Activated CD4-positive, alpha-beta T cell treated with anti-CD3 and anti-CD28 coated beads, Interleukin-10, Interleukin-2, amounts not matched to agents 100 ng/mL and 50 ng/mL, durations not matched to agents 16 hours and 8 hours (primary cell): ENCODE data around the gene ARHGAP42.

Source experiments
- DNase-seq: peaks from one replicate; pipeline ENCODE4 v3.0.0-alpha.2; 2020

The ARHGAP42 gene

GRCh38 chr11:100841711-100842407 is 154.8 kb downstream of the ARHGAP42 start:
- DNase-seq: no peak

GRCh38 chr11:100847696-100848216 is 160.7 kb downstream of the ARHGAP42 start:
- DNase-seq: no peak

DNA sequence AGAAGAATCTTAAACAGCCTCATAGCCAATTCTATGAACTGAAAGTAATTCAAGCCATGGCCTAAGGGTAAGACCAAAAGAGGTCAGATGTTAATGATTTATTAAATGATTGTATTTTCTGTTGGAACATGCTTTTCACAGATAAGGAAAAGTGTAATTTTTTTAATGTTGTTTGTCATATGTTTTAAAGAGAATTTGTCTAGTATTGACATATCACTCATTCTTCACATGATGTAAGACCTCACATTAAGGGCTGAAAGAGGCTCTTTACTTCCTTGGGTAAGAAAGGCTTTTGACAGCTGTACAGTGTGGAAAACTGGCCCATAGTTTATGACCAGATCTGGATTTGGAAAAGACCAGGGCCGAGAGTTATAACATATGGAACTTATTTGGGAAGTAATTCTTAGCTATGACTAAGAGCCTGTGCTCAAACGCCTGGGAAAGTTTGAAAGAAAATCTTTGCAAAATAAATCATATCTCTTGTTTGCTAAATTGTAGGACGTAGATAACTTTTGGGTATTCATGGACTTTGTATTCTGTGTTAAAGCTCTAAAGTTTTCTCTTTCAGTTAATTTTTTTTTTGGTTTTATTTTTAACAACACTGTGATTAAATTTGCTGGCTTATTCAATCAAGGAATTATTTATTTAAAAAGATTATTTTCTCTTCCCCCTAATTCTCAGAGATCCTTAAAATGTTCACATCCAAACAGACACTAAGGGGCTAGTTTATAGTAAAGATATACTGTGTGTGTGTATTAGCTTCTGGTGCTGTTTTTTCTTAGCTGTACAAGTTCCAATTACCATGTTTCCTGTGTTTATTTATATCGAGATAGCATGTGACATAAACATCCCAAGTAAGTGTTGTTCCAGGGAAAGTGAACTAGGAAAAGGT is 162.2 kb downstream of the ARHGAP42 start:
- no peak for DNase-seq

DNA sequence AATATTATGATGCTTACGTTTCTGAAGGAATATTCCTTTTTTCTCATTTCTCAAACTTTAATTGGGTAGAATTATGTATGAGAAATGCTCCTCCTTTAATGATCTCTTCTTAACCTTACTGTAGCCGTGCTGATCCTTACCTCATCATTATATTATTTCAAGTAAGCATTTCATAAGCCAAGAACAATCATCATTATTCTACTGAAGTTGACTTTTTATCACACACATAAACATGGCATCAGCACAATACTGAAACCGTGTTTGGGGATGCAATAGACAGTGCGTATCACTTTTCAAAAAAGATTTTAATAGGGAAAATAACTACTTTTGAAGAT is 162.8 kb downstream of the ARHGAP42 start:
- DNase-seq: no peak

- DNase-seq: no peak
These were observed 164.1 kb downstream of the ARHGAP42 start for GRCh38 chr11:100851147-100851546.

- DNase-seq: no peak
These were observed 164.6 kb downstream of the ARHGAP42 start for GRCh38 chr11:100851584-100852152.

GRCh38 chr11:100855466-100856067 is 168.5 kb downstream of the ARHGAP42 start:
- DNase-seq: peak; percentile 2

DNA sequence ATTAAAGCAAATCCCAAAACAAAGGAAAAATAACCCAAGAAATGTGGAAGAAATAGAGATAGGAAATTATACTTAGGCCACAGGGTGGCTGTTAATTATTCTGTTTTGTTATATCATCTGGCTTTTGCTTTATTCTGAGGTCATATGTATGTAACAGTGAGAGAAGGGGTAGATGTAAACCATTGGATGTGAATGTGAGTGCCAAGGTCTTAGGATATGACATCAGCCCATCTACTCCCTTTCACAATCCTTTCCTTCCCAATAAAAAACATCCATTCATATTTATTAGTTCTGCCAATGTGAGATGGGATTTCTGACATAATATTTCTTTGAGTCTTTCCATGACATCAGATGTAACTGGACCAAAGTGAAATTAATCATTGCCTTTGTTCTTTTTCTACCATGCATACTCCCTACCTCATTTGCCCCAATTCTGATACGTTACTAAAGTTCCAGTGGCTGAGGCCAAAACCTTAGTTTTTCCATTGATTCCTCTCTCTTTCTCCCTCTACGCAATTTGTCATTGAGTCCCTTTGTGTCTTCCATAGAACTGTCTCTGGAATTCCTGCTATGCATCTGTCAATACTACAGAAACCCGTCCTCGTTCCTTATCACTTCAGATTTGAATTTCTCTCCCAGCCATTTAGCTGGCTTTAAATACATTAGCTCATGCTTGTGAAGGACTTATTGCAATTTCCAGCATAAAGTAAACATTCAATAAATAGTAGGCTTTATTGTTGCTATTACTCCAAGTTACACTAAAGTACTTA is 170.3 kb downstream of the ARHGAP42 start:
- no peak for DNase-seq

- no peak for DNase-seq
These were observed 173.4 kb downstream of the ARHGAP42 start for GRCh38 chr11:100860318-100861155.

- no peak for DNase-seq
These were observed 174.1 kb downstream of the ARHGAP42 start for GRCh38 chr11:100861212-100861611.

DNA sequence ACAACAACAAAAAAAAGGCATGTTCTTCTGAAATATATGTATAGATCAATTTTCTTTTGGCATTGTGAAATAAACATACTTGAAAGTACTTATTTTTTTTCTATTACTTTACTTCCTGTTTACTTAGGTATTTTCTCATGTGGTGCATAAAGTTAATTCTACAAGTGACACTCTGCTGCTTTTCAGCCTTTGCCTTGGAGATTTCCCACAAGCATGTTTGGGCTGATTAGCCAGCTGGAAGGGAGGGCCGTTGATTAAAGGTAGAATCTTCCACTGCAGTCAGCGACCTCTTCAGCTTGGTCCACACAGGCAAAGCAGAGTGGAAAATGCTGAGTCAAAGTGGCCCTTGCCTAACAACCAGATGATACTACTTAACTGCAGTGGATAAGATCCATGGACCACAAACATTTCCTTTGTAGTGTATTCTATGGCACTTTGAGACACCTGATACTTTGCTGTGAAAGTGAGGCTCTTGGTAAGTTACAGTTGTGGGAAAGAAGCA is 176.0 kb downstream of the ARHGAP42 start:
- DNase-seq: peak; percentile 12

- DNase-seq: no peak
These were observed 178.5 kb downstream of the ARHGAP42 start for GRCh38 chr11:100865443-100866065.

- no peak for DNase-seq
These were observed 179.4 kb downstream of the ARHGAP42 start for GRCh38 chr11:100866453-100866852.

DNA sequence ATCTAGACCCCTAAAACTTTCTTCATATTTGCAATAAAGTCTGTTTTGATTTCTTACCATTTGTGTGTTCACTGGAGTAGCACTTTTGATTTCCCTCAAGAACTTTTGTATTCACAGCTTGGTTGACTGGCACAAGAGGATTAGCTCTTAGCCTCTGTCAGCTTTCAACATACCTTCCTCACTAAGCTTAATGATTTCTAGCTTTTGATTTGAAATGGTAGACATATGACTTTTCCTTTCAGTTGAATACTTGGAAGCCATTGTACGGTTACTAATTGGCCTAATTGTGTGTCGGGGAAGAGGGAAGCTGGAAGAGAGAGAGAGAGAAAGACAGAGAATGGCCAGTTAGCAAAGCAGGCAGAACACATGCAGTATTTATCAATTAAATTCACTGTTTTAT is 180.5 kb downstream of the ARHGAP42 start:
- DNase-seq: no peak

DNA sequence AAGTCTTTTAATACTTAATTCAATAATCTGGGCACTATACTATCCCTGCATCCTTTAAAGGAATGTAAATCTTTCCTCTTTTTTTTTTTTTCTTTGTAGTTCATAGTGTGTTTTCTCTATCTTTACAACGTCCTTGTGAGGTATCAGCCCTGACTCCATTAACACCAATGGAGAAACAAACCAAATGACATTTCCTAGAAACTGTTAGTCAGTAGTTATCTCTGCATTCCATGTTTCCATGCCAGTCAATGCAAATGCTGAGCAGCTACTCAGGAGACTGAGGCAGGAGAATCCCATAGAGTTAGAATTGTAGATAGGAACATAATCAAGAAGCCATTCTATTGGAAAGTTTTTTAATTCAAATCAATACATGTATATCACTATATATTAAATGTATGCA is 182.2 kb downstream of the ARHGAP42 start:
- no peak for DNase-seq

DNA sequence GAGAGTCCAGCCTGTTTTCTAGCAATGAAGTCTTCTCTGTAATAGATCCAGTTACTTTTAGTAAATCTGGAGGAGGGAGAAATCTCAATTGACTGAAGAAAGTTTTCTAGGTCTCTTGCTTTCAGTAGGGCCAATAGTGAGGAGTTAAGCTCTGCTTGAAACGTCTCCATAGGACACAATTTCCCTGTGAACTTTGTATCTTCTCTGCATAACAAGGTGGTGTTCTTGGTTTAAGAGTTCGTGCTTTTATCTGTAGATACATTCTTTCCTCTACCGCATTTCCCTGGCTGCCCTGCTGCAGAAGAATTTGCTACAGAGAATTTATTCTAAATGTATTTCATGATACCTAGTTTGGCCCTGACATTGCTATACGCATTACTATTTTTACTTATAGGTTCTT is 183.1 kb downstream of the ARHGAP42 start:
- DNase-seq: no peak

GRCh38 chr11:100872951-100873740 is 186.1 kb downstream of the ARHGAP42 start:
- no peak for DNase-seq

DNA sequence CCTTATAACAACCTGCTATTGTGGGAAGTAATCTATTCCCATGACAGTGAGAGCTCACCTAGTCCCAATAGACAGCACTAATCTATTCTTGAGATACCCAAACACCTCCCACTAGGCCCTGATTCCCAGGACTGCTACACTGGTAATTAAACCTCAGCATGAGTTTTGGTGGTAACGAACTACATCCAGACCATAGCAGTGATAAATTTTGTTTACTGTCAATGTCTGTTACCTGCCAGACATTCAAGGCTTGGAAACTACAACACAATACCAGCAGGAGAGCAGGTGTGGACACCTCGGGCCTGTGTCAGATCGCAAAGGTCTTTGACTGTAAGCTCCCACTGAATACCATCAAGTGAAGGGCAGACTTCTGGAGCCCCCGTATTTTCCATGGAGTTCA is 187.1 kb downstream of the ARHGAP42 start:
- DNase-seq: no peak

GRCh38 chr11:100875521-100875869 is 188.4 kb downstream of the ARHGAP42 start:
- no peak for DNase-seq
